DOHH2 (cell line): ENCODE measurements around the gene XKR7.
"Not testable (repeated sequence)": the region's sequence is repeated elsewhere in the genome, so short reads cannot be mapped to it uniquely, and the experiment has no call there.

Experiments
- H3F3A ChIP-seq: fragments of 200-600 bp; sonication (generic), shearing (Covaris generic); 2 replicates; pipeline ENCODE4 v1.6.0; 2016; ENCODE audit warnings: antibody characterized with exemption, mild to moderate bottlenecking; ENCODE audit not compliant: control insufficient read depth, insufficient read depth
- H3K27ac ChIP-seq: fragments of 200-600 bp; sonication (generic); 2 replicates; pipeline ENCODE4 v1.5.1; 2014; ENCODE audit warnings: low read depth, mild to moderate bottlenecking, low read length, moderate library complexity
- H3K27me3 ChIP-seq: fragments of 200-600 bp; sonication (generic); 2 replicates; pipeline ENCODE4 v1.6.1; 2014; ENCODE audit warnings: mild to moderate bottlenecking, low read length, mixed read lengths; ENCODE audit not compliant: control insufficient read depth
- H3K36me3 ChIP-seq: fragments of 200-600 bp; sonication (generic); 2 replicates; pipeline ENCODE4 v1.6.1; 2014; ENCODE audit warnings: mild to moderate bottlenecking, low read length, moderate library complexity, mixed read lengths; ENCODE audit not compliant: control insufficient read depth
- H3K4me1 ChIP-seq: fragments of 200-600 bp; sonication (generic); 2 replicates; pipeline ENCODE4 v1.6.1; 2014; ENCODE audit warnings: mild to moderate bottlenecking, low read length, mixed read lengths; ENCODE audit not compliant: control insufficient read depth
- H3K4me2 ChIP-seq: fragments of 200-600 bp; sonication (generic); 2 replicates; pipeline ENCODE4 v1.6.0; 2014; ENCODE audit warnings: mild to moderate bottlenecking, low read length, moderate library complexity
- H3K4me3 ChIP-seq: fragments of 200-600 bp; sonication (generic); 2 replicates; pipeline ENCODE4 v1.5.1; 2014; ENCODE audit warnings: mild to moderate bottlenecking, low read length, mixed read lengths
- H3K79me2 ChIP-seq: fragments of 200-600 bp; sonication (generic); 2 replicates; pipeline ENCODE4 v1.6.1; 2014; ENCODE audit warnings: mild to moderate bottlenecking, low read length, mixed read lengths; ENCODE audit not compliant: control insufficient read depth
- H3K9me2 ChIP-seq: fragments of 200-600 bp; sonication (generic); replicated peaks from 2 replicates; pipeline ENCODE4 v1.6.1; 2014; ENCODE audit warnings: mild to moderate bottlenecking, low read length, mixed read lengths; ENCODE audit not compliant: control insufficient read depth
- H3K9me3 ChIP-seq: fragments of 200-600 bp; sonication (generic); 2 replicates; pipeline ENCODE4 v1.6.1; 2014; ENCODE audit warnings: antibody characterized with exemption, low read length, mixed read lengths; ENCODE audit not compliant: control insufficient read depth, insufficient read depth
- H4K20me1 ChIP-seq: fragments of 200-600 bp; sonication (generic); 2 replicates; pipeline ENCODE4 v1.6.0; 2014; ENCODE audit warnings: low read depth, mild to moderate bottlenecking, antibody characterized with exemption, low read length, moderate library complexity; ENCODE audit not compliant: control insufficient read depth, insufficient read depth
- EZH2phosphoT487 ChIP-seq: fragments of 200-600 bp; sonication (generic); IDR thresholded peaks from 2 replicates; pipeline ENCODE4 v1.6.1; 2017; ENCODE audit warnings: borderline replicate concordance, mild to moderate bottlenecking, antibody characterized with exemption, low read length, moderate library complexity, mixed read lengths
- TF ChIP-seq, protein P1 (sequence below): fragments of 200-600 bp; sonication (generic); IDR thresholded peaks from one replicate; pipeline ENCODE4 v1.5.1; 2014; ENCODE audit warnings: antibody characterized with exemption, mild to moderate bottlenecking, low read depth, low read length; ENCODE audit not compliant: poor library complexity, severe bottlenecking

The XKR7 gene

DNA sequence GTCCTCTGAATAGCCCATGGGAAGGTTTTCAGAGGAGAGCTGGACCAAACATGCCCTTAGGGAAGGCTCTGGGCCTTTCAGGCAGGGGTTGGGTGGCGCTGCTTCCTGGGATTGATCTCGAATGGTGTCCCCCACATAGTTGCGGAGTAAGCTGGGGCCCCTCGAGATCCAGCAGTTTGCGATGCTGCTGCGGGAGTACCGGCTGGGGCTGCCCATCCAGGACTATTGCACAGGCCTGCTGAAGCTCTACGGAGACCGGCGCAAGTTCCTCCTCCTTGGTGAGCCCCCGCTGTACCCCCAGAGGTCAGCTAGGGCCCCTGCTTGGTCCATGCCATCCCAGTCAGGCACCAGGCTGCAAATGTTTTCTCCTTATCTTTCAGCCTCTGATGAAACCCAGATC, 61.6 kb downstream of the XKR7 start:
- Histone ChIP-seq H3K36me3 (no peaks in the 10 kb centered on the region), H3K4me1 (peaks cover 43% of the 10 kb centered on the region), H3K79me2 (no peaks in the 10 kb centered on the region), H3K9me2 (no peaks in the 10 kb centered on the region), H3K4me3 (no peak overlapping the region), H4K20me1 (no peaks in the 10 kb centered on the region), H3K9me3 (no peaks in the 10 kb centered on the region), H3K27ac (no peak overlapping the region), H3K27me3 (0 out of 2 replicates have a peak, but pooled peaks cover 2% of the 10 kb centered on the region), H3F3A (peaks cover 5% of the 10 kb centered on the region; the same call in 1 of the 2 replicates), H3K4me2 (no peak overlapping the region)
- no peak for TF ChIP-seq EZH2phosphoT487
- TF ChIP-seq, protein P1, sequence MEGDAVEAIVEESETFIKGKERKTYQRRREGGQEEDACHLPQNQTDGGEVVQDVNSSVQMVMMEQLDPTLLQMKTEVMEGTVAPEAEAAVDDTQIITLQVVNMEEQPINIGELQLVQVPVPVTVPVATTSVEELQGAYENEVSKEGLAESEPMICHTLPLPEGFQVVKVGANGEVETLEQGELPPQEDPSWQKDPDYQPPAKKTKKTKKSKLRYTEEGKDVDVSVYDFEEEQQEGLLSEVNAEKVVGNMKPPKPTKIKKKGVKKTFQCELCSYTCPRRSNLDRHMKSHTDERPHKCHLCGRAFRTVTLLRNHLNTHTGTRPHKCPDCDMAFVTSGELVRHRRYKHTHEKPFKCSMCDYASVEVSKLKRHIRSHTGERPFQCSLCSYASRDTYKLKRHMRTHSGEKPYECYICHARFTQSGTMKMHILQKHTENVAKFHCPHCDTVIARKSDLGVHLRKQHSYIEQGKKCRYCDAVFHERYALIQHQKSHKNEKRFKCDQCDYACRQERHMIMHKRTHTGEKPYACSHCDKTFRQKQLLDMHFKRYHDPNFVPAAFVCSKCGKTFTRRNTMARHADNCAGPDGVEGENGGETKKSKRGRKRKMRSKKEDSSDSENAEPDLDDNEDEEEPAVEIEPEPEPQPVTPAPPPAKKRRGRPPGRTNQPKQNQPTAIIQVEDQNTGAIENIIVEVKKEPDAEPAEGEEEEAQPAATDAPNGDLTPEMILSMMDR = no peak

DNA sequence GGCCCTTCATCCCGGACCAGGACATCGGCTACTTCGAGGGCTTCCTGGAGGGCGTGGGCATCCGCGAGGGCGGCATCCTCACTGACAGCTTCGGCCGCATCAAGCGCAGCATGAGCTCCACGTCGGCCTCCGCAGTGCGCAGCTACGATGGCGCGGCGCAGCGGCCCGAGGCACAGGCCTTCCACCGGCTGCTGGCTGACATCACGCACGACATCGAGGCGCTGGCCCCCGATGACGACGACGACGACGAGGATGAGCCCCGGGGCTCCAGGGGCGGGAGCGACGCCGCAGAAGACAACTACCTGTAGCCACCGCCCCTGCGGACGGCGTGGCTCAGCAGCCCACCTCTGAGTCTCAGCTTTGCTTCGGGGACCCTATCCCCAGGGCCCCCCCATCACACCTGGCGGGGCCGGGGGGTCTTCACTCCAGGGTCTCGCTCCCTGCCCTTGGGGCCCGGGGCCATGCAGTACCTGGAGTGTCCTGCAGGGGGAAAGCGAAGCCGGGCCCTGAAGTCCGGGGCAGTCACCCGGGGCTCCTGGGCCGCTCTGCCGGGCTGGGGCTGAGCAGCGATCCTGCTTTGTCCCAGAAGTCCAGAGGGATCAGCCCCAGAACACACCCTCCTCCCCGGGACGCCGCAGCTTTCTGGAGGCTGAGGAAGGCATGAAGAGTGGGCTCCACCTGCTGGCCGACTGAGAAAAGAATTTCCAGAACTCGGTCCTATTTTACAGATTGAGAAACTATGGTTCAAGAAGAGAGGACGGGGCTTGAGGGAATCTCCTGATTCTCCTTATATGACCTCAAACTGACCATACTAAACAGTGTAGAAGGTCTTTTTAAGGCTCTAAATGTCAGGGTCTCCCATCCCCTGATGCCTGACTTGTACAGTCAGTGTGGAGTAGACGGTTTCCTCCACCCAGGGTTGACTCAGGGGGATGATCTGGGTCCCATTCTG, 63.3 kb downstream of the XKR7 start:
- Histone ChIP-seq H3K4me2 (peak overlapping the region; percentile 70), H3K4me1 (peaks cover 50% of the 10 kb centered on the region), H4K20me1 (no peaks in the 10 kb centered on the region), H3F3A (0 out of 2 replicates have a peak, but pooled peaks cover 3% of the 10 kb centered on the region), H3K27me3 (no peaks in the 10 kb centered on the region), H3K79me2 (no peaks in the 10 kb centered on the region), H3K27ac (no peak overlapping the region), H3K36me3 (no peaks in the 10 kb centered on the region), H3K9me2 (no peaks in the 10 kb centered on the region), H3K9me3 (no peaks in the 10 kb centered on the region), H3K4me3 (peak overlapping the region; percentile 65)
- TF ChIP-seq, protein P1 = peak; percentile 100
- no peak for TF ChIP-seq EZH2phosphoT487

DNA sequence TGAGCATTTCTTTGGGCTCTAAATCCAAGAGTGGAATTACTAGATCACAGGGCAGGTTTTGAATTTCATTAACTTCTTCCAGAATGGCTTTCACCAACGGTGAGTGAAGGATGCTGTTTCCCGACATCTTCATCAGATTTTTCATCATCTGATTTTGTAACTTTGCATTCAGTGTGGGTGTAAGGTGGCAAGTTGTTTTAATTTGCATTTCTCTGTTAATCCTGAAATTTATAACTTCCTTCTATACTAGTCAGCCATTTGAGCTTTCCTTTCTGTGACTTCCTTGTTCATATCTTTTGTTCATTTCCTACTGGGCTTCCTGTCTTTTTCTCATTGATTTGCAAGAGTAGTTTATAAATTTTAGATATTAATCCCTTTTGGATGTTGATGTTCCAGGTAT, 65.4 kb downstream of the XKR7 start:
- H3K4me2 ChIP-seq = peak overlapping the region; percentile 70
- H3K9me2 ChIP-seq = no peaks in the 10 kb centered on the region
- no peaks in the 10 kb centered on the region for H3K9me3 ChIP-seq
- peaks cover 12% of the 10 kb centered on the region for H3F3A ChIP-seq
- TF ChIP-seq, protein P1 = no peak
- TF ChIP-seq EZH2phosphoT487 = no peak
- peak overlapping the region; percentile 45 for H3K4me3 ChIP-seq
- no peaks in the 10 kb centered on the region for H4K20me1 ChIP-seq
- H3K27ac ChIP-seq = peak overlapping the region; percentile 56
- H3K79me2 ChIP-seq = no peaks in the 10 kb centered on the region
- H3K27me3 ChIP-seq = no peaks in the 10 kb centered on the region
- no peaks in the 10 kb centered on the region for H3K36me3 ChIP-seq
- peaks cover 70% of the 10 kb centered on the region for H3K4me1 ChIP-seq

- Histone ChIP-seq H3F3A (peaks cover 12% of the 10 kb centered on the region), H3K4me2 (peak overlapping the region; percentile 70), H3K4me1 (peaks cover 74% of the 10 kb centered on the region), H3K4me3 (peak overlapping the region; percentile 45), H3K27ac (peak overlapping the region; percentile 56)
- H4K20me1 ChIP-seq, H3K27me3 ChIP-seq, H3K9me2 ChIP-seq, H3K36me3 ChIP-seq, H3K79me2 ChIP-seq, H3K9me3 ChIP-seq: not testable (repeated sequence)
These were observed 65.8 kb downstream of the XKR7 start for GRCh38 chr20:32033721-32034120.
